GM19193 (cell line): ENCODE results near the gene ANKAR.

Experiments
- POLR2A ChIP-seq: IDR thresholded peaks from 4 replicates; pipeline ENCODE4 v1.6.1; 2011; ENCODE audit not compliant: insufficient read depth, insufficient read length; ENCODE audit errors: extremely low read depth

Gene ANKAR, protein sequence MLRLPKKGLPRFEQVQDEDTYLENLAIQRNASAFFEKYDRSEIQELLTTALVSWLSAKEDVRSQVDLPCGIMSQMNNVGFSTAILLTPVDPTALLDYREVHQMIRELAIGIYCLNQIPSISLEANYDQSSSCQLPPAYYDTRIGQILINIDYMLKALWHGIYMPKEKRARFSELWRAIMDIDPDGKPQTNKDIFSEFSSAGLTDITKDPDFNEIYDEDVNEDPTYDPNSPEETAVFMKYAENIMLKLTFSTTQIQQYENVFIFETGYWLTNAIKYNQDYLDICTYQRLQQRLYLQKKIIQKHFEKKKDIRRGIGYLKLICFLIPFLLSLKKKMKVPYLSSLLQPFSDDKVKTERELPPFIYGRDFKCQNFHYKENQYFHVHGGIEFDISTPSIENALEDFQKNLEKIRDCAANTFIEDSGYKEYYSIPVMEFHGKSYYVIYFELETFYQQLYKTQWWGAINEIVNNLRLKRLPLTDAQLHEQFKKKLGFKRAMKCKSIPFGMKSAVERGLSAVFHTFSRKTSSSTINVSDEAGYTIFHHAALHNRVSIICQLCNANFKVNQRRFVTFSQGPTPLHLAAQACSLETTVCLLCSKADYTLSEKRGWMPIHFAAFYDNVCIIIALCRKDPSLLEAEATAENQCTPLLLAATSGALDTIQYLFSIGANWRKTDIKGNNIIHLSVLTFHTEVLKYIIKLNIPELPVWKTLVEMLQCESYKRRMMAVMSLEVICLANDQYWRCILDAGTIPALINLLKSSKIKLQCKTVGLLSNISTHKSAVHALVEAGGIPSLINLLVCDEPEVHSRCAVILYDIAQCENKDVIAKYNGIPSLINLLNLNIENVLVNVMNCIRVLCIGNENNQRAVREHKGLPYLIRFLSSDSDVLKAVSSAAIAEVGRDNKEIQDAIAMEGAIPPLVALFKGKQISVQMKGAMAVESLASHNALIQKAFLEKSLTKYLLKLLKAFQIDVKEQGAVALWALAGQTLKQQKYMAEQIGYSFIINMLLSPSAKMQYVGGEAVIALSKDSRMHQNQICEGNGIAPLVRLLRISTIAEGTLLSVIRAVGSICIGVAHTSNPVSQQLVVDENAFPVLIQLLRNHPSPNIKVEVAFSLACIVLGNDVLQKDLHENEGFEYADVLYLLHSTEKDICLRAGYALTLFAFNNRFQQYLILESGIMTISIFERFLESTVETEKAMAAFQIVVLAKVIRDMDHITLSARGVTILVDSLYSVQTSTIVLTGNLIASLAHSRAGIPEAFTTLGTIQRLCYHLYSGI (N-terminal part only)

DNA sequence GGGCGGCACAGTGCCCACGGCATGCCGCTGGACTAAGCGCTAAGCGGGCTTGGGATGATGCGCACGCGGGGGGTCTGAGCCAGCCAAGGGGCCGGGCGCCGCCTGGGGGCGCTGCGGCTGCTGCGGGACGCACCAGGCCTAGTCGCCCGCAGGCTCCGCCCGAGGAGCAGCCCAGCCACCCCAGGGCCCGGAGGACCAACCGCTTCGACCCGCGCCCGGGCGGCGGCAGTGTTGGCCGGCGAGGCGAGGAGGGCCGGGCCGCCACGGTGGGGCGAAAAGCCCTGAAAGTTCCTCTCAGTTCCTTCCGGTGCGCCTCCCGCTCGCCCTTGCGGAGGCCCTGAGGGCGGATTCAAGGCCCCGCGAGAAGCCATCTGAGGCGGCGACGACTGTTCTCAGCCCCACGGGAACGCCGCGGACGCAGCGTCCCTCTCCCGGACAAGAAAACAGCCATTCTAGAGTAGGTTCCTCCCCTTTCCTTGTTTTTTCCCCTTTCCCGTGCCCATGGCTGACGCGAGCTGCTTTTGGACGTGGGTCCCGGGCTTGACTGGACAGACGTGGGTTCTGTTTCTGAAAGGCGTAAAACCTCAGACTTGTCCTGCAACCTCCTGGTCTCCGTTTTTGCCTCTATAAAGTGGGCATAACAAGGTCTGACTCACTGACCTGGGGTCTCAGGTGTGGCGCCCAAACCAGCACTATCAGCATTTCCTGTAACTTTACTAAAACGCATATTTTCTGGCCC is at the start of gene ANKAR:
TSS of gene ANKAR (plus strand) at position 297 of the 739 bp plus-strand sequence. CDS start 1,821 bp downstream, outside the sequence.
- TF ChIP-seq POLR2A, result peak; percentile 79

DNA sequence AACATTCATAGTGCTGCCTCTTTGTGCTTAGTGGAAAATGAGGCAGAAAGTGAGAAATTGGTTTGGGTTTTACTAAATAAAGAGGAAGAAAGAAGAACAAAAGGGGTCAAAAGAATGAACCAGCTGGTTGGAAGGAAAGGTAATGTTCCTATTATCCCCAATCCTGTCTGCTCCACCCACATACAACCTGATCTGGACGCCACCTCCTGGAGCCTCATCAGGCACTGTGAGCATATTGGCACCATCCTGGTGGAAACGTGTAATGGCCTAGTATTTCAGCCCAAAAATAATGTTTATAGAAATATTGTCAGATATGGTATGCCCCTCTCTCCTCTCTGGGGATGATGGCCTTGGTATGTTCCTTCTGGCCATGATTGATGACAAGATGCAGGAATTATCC is 48.8 kb upstream of the ANKAR start:
- TF ChIP-seq POLR2A, result no peak

DNA sequence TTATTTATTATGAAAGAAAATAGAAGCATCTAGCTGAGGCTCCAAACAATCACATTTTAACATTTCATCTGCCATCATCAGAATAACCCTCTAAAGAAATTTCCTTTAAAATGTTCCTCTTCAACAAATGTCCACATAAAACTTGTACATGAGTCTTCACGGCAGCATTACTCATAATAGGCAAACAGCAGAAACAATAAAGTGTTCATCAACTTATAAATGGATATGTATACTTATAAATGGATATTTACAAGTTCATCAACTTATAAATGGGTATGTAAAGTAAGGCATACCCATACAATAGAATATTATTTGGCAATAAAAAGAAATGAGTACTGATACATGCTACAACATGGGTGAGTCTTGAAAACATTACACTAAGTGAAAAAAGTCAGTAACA is 46.7 kb upstream of the ANKAR start:
- no peak for TF ChIP-seq POLR2A

DNA sequence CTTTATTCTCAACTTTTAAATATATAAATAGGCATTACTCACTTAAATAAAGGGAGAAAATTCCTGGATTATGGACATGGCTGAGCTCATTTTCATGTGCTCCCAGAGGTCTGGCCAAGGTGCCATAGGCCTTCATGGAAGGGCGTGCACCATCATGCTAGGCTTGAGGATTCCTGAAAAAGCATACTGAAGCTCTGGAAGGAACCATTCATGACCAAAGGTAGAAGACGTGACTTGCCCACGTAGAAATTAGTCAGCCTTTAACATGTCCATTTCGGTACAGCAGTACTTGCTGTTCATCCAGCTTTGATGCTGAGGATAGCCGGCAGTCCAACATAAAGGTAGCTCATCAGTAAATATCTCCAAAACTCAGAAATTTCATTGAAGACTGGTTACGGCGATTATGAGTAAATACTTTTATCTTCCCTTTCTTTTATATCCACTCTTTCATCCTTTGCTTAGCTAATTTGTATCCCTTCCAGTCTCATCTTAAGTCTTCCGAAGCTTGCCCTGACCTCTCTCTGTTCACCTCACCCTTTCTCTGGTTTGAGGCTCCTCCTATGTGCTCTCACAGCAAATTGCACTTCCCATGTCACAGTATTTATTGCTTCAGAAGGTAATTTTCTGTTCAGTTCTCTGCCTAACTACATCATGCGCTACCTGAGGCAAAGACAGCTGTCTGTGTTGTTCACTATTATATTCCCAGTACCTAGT is 45.5 kb upstream of the ANKAR start:
- no peak for TF ChIP-seq POLR2A

DNA sequence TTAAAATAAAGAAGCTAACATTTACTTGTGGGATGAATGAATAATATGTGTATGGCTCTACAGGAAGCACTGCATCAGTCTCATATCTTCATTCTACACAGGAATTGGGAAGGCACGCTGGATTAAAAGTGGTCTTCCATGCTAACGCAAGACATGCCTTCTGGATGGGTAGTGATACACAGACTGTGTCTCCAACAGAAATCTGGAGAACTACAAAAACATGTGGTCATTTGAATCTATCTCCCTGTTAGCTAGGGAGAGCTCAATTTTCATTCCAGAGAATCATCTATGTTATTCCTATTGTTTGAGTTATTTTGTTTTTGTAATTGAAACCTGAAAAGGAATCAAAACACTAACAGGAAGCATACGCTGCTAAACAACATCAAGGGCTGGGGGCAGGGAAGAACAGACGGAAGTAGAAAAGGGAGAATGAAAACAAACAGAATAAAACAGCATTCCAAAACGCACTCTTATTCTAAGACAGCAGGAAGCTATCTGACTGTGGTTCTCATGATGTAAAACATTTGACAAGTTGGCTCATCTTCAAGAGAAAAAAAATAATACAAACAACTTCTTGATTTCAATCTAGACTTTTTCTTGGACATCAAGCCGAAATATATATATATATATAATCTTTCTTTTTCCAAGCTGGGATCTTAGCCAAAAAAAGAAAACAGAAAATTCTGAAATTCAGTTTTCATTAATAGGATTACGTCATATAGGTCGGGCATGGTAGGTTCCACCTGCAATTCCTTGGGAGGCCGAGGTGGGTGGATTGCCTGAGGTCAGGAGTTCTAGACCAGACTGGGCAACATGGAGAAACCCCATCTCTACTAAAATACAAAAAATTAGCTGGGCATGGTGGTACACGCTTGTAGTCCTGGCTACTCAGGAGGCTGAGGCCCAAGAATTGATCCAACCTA is 44.7 kb upstream of the ANKAR start:
- no peak for TF ChIP-seq POLR2A

DNA sequence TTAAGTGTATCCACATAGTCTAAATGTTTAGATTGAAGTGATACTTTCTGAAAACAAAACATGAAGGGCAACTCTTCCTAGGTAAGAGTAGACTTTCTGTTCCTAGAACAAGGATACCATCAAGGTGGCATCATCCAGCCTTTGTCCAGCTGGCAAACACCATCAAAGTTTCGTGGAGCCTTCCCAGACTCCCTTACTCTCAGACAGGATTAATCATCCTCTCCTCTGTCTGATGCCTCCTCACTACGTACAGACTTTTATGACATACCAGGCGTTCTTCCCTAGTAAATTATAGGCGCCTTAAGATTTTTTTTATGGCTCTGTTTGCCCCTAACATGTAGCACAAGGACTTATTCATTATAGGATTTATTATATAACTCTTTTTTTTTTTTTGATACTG is 42.6 kb upstream of the ANKAR start:
- TF ChIP-seq POLR2A, result no peak

DNA sequence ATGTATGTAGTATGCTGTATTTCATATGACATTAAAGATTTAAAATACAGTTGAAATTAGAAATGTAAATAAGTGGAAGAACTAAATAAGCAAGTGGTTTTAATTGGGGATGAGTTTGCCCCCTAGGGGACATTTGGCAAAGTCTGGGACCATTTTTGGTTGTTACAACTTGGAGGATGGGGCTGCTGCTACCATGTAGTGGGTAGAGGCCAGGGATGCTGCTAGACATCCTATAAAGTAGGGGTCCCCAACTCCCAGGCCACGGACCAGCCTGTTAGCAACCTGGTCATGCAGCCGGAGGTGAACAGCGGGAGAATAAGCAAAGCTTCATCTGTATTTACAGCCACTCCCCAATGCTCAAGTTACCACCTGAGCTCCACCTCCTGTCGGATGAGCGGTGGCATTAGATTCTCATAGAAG is 41.1 kb upstream of the ANKAR start:
- no peak for TF ChIP-seq POLR2A

DNA sequence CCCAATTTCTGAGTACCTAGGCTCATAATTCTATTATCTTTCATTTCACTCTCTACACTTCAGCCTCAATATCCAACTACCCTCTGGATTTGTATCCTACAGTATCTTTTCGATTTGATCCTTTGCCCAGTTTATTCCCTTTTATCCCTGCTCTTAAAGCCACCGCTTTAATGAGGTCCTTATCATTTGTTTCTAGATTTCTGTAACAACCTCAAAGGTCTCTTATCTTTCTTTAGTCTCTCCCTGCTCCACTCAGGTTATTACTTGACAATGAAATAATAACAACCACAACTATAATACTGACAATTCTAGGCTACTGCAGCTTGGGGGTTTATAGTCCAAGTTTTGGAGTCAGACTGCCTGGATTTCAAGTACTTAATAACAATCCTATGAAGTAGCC is 39.1 kb upstream of the ANKAR start:
- TF ChIP-seq POLR2A, result no peak

DNA sequence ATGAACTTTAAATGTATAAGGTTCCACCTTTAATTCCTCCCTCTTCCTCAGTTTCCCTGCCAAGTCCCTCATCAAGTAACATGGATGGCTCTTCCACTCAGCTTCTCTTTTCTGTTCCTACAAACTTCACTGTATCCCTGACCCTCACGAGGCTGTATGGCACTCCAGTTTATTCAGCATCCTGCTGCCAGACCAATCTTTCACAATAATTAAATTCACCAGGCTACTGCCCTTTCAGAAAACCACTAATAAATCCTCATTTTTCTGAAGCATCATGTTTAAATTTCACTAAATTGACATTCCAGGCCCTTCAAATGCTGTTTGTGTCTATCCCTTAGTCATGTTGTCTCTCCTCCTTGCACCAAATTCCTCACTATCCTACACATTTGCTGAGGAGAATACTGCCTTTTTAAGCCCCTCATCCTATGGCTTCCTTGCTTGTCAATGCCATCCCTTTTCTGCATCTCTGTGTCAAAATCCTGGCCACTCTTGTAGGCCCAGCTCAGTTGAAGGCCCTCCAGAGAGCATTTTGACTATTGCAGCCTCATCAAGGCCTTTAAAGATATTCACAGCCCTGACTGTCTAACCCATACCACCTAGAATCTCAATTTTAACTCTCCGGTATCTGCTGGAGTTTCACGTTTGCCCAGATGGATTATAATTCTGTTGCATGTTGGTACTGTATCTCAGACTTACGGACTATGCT is 36.0 kb upstream of the ANKAR start:
- no peak for TF ChIP-seq POLR2A

DNA sequence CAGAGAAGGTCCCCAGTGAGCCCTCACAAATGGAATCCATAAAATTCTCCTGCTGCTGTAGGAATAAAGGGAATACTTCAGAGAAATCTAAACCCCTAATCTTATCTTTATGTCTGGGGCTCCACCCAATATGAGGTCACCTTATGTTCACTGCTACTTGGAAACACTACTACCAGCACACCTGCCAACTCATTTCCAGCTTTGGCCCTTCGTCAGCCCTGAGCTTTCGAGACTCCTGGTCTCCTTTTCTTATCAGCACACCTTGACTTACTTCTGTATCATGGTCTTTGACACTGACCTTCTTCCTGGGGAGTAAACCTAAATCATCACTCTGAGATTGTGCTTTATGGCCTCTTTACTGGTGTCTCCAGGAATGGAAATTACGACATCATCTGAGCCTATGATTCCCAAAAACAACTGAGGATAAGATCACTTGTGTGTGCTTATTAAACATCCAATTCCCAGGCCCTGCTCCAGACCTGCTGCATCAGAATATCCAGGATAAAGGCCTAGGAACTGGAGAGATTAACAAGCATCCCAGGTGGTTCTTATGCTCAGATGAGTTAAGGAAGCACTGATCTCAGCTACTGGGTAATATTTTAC is 35.4 kb upstream of the ANKAR start:
- TF ChIP-seq POLR2A, result no peak

DNA sequence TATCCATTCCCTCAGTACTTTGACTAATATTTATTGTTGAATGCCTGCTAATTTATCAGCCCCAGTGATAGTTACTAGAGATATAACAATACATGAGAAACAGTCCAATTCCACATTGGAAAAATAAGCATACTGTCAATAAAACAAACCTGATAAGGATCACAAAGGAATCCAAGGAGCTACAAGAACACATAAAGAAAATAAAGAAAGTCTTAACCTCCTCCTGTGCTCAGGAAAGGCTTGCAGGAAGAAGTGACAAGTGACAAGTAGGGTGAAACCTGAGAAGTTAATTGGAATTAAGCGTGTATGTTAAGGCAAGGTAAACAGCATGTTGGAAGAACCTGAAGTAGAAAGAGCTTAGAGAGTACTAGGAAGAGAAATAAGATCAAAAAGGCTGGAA is 33.5 kb upstream of the ANKAR start:
- no peak for TF ChIP-seq POLR2A

DNA sequence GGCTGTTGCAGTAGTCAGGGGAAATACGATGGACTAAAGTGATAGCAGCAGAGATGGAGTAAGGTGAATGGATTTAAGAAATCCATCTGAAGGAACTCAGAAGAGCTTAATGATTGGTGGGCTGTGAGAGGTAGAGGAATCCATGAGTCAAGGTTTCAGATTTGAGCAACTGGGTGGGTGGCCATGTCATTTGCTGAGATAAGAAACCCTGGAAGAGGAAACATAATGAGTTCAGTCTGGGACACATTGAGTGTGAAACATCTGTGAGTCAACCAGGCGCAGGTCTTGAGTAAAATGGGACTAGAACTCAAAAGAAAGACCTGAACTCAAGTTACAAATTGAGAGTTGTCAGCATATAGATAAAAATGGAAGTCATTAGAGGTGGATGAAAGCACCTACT is 32.9 kb upstream of the ANKAR start:
- TF ChIP-seq POLR2A, result no peak
